Heart left ventricle (tissue), 13 donors: Measurements from ENCODE around the gene RASGRP1.

ENCODE experiments used
- POLR2A ChIP-seq, 2 donors: fragments of 450-650 bp; IDR thresholded peaks; one replicate each; pipeline ENCODE4 v1.6.1; 2017; ENCODE audit warnings: antibody characterized with exemption in 2 of 2, mild to moderate bottlenecking in 2 of 2, moderate library complexity in 2 of 2
- TF ChIP-seq, protein P1 (sequence below), 12 donors: fragments of 200-600 bp; sonication (generic) in 4 of 12; IDR thresholded peaks; one replicate each; pipeline versions ENCODE4 v1.5.0 to v1.8.0; 2018 to 2022; ENCODE audit warnings: antibody characterized with exemption in 12 of 12, mild to moderate bottlenecking in 5 of 12
- donor health status: ischemic (EF 13 %, LVEDD 7.1; RV severe dilation, severe dysfunction).
- donor health status: DM: no; HTN: yes; CAD: no.
- donor health status: DM: no; HTN: no; CAD: no.
- donor health status: ischemic (EF 25% LVEDD 6.9; RV normal size, moderate dysfunction).
- donor health status: ischemic (EF 25% LVEDD 5.7; RV mildly dilated, moderate dysfunction).
- donor health status: ischemic (EF 35%, LVEDD 5.7; RV mildly dilated, moderate dysfunction).
- donor health status: nonischemic (EF 11% LVEDD 7.7; RV severe dilation, severe dysfunction).
- donor health status: DM: yes; HTN: yes; CAD: no.
- donor health status: PGD.
- donor health status: ischemic (EF 29% LVEDD 5.4; RV normal size, mild dysfunction).
- donor health status: nonischemic (EF 23%, LVEDD 6.1; RV moderate dilation, normal function).

DNA sequence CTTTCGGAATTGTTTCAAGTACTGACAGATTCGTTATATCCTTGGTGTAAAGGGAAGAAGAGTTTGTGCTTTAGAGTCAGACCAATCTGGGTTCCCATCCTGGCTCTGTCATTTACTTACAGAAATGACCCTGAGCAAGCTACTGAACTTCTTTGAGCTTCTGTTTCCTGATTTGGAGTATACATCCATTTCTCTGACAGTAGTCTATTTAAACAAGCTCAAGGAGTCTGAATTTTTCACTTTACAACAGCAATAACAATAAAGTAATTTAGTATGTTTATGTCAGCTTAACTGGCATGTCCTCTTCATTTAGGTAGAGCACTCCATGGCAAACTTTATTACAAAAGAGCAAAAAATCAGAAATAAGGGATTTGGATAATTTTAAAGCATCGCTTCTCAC lies 82.9 kb downstream of the RASGRP1 start:
- TF ChIP-seq, protein P1, sequence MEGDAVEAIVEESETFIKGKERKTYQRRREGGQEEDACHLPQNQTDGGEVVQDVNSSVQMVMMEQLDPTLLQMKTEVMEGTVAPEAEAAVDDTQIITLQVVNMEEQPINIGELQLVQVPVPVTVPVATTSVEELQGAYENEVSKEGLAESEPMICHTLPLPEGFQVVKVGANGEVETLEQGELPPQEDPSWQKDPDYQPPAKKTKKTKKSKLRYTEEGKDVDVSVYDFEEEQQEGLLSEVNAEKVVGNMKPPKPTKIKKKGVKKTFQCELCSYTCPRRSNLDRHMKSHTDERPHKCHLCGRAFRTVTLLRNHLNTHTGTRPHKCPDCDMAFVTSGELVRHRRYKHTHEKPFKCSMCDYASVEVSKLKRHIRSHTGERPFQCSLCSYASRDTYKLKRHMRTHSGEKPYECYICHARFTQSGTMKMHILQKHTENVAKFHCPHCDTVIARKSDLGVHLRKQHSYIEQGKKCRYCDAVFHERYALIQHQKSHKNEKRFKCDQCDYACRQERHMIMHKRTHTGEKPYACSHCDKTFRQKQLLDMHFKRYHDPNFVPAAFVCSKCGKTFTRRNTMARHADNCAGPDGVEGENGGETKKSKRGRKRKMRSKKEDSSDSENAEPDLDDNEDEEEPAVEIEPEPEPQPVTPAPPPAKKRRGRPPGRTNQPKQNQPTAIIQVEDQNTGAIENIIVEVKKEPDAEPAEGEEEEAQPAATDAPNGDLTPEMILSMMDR (IDR thresholded peaks at IDR 0.05) = no peak
- TF ChIP-seq POLR2A (IDR thresholded peaks at IDR 0.05) = no peak
